ENCODE results near the gene ZSCAN1. TPM values are rescaled to one million over a fixed set of nuclear protein-coding genes. Genes with fewer than 3 reads are reported as not detected.

Gene ZSCAN1
- total and polyA plus RNA-seq, 10 of the 15 experiments (the other 5 are each of a cell fraction or from before 2014, with no cell fraction given) = not detected

DNA sequence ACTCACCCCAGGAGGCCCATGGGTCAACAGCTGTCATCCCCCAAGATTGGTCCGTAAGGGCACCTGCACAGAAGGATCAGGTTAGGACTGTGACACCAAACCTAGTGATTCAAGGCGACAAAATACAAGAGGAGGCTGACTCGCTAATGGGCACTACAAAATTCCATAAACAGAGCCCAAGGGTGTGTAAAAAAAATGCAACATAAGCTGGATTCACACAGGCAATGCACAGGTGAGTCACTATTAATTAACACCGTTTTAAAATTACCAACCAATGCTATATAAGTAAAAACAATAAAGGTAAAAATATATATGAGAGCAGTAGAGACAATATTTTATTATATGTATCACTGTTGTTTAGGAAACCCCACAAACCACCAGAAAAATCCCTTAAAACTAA lies 33.1 kb upstream of the ZSCAN1 start (continued):
- no peak for TF ChIP-seq POLR2A (IDR thresholded peaks at IDR 0.05; ENCODE audit: low read depth, low read length)
- no peak for TF ChIP-seq CBX5 (IDR thresholded peaks at IDR 0.05; ENCODE audit: low read depth)
- TF ChIP-seq EED (IDR thresholded peaks at IDR 0.05; ENCODE audit: low read depth) = no peak
- TF ChIP-seq RB1 (IDR thresholded peaks at IDR 0.05; ENCODE audit: borderline replicate concordance) = no peak
- TF ChIP-seq BCL11A (IDR thresholded peaks at IDR 0.05; ENCODE audit: low read depth, low read length) = no peak
- TF ChIP-seq ZSCAN29 (IDR thresholded peaks at IDR 0.05) = no peak
- TF ChIP-seq DPF2 (IDR thresholded peaks at IDR 0.05) = no peak
- TF ChIP-seq, protein P1, sequence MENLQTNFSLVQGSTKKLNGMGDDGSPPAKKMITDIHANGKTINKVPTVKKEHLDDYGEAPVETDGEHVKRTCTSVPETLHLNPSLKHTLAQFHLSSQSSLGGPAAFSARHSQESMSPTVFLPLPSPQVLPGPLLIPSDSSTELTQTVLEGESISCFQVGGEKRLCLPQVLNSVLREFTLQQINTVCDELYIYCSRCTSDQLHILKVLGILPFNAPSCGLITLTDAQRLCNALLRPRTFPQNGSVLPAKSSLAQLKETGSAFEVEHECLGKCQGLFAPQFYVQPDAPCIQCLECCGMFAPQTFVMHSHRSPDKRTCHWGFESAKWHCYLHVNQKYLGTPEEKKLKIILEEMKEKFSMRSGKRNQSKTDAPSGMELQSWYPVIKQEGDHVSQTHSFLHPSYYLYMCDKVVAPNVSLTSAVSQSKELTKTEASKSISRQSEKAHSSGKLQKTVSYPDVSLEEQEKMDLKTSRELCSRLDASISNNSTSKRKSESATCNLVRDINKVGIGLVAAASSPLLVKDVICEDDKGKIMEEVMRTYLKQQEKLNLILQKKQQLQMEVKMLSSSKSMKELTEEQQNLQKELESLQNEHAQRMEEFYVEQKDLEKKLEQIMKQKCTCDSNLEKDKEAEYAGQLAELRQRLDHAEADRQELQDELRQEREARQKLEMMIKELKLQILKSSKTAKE (IDR thresholded peaks at IDR 0.05; ENCODE audit: low read depth, poor library complexity, severe bottlenecking) = no peak
- no peak for TF ChIP-seq ZNF24 (IDR thresholded peaks at IDR 0.05)
- TF ChIP-seq, protein P2, sequence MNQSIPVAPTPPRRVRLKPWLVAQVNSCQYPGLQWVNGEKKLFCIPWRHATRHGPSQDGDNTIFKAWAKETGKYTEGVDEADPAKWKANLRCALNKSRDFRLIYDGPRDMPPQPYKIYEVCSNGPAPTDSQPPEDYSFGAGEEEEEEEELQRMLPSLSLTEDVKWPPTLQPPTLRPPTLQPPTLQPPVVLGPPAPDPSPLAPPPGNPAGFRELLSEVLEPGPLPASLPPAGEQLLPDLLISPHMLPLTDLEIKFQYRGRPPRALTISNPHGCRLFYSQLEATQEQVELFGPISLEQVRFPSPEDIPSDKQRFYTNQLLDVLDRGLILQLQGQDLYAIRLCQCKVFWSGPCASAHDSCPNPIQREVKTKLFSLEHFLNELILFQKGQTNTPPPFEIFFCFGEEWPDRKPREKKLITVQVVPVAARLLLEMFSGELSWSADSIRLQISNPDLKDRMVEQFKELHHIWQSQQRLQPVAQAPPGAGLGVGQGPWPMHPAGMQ (IDR thresholded peaks at IDR 0.05; ENCODE audit: borderline replicate concordance) = no peak
- TF ChIP-seq, protein P3, sequence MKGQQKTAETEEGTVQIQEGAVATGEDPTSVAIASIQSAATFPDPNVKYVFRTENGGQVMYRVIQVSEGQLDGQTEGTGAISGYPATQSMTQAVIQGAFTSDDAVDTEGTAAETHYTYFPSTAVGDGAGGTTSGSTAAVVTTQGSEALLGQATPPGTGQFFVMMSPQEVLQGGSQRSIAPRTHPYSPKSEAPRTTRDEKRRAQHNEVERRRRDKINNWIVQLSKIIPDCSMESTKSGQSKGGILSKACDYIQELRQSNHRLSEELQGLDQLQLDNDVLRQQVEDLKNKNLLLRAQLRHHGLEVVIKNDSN (IDR thresholded peaks at IDR 0.05; ENCODE audit: borderline replicate concordance, extremely low read length, insufficient read depth, low read depth, low read length) = no peak
- TF ChIP-seq GATAD2B (conservative IDR thresholded peaks at IDR 0.05; ENCODE audit: low read depth) = no peak
- TF ChIP-seq RCOR1 (conservative IDR thresholded peaks at IDR 0.05; ENCODE audit: low read depth, low read length) = no peak
- TF ChIP-seq, protein P4, sequence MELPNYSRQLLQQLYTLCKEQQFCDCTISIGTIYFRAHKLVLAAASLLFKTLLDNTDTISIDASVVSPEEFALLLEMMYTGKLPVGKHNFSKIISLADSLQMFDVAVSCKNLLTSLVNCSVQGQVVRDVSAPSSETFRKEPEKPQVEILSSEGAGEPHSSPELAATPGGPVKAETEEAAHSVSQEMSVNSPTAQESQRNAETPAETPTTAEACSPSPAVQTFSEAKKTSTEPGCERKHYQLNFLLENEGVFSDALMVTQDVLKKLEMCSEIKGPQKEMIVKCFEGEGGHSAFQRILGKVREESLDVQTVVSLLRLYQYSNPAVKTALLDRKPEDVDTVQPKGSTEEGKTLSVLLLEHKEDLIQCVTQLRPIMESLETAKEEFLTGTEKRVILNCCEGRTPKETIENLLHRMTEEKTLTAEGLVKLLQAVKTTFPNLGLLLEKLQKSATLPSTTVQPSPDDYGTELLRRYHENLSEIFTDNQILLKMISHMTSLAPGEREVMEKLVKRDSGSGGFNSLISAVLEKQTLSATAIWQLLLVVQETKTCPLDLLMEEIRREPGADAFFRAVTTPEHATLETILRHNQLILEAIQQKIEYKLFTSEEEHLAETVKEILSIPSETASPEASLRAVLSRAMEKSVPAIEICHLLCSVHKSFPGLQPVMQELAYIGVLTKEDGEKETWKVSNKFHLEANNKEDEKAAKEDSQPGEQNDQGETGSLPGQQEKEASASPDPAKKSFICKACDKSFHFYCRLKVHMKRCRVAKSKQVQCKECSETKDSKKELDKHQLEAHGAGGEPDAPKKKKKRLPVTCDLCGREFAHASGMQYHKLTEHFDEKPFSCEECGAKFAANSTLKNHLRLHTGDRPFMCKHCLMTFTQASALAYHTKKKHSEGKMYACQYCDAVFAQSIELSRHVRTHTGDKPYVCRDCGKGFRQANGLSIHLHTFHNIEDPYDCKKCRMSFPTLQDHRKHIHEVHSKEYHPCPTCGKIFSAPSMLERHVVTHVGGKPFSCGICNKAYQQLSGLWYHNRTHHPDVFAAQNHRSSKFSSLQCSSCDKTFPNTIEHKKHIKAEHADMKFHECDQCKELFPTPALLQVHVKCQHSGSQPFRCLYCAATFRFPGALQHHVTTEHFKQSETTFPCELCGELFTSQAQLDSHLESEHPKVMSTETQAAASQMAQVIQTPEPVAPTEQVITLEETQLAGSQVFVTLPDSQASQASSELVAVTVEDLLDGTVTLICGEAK (IDR thresholded peaks at IDR 0.05; ENCODE audit: borderline replicate concordance) = no peak
- TF ChIP-seq FOXM1 (IDR thresholded peaks at IDR 0.05; ENCODE audit: low read depth, low read length) = no peak
- TF ChIP-seq, protein P5, sequence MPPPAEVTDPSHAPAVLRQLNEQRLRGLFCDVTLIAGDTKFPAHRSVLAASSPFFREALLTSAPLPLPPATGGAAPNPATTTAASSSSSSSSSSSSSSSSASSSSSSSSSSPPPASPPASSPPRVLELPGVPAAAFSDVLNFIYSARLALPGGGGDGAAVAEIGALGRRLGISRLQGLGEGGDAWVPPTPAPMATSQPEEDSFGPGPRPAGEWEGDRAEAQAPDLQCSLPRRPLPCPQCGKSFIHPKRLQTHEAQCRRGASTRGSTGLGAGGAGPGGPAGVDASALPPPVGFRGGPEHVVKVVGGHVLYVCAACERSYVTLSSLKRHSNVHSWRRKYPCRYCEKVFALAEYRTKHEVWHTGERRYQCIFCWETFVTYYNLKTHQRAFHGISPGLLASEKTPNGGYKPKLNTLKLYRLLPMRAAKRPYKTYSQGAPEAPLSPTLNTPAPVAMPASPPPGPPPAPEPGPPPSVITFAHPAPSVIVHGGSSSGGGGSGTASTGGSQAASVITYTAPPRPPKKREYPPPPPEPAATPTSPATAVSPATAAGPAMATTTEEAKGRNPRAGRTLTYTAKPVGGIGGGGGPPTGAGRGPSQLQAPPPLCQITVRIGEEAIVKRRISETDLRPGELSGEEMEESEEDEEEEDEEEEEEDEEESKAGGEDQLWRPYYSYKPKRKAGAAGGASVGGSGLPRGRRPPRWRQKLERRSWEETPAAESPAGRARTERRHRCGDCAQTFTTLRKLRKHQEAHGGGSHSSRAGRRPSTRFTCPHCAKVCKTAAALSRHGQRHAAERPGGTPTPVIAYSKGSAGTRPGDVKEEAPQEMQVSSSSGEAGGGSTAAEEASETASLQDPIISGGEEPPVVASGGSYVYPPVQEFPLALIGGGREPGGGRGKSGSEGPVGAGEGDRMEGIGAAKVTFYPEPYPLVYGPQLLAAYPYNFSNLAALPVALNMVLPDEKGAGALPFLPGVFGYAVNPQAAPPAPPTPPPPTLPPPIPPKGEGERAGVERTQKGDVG (CRISPR knock-in tag; IDR thresholded peaks at IDR 0.05) = no peak

Measured in GM12878 (cell line).